Spleen (tissue), 11 donors: Measurements from ENCODE around the gene FOXP1. TPM values are rescaled to one million over a fixed set of nuclear protein-coding genes. Genes with fewer than 3 reads are reported as not detected.

Source experiments
- DNase-seq: peaks from one replicate; pipeline ENCODE4 v3.0.0-alpha.2; 2020
- H3K27ac ChIP-seq, 8 donors: fragments of 200-600 bp; sonication (generic) in 7 of 8; 1 replicate in 4 of 8; 2 replicates in 4 of 8; pipeline versions ENCODE4 v1.5.0 to v1.8.0; 2016 to 2021; ENCODE audit warnings: inconsistent platforms in 4 of 8, mild to moderate bottlenecking in 4 of 8, moderate library complexity in 1 of 8
- H3K27me3 ChIP-seq, 7 donors: fragments of 200-600 bp; sonication (generic) in 6 of 7; replicated peaks in 1 of 7; 1 replicate in 4 of 7; 2 replicates in 3 of 7; pipeline versions ENCODE4 v1.5.0 to v1.8.0; 2016 to 2021; ENCODE audit warnings: inconsistent platforms in 3 of 7, mild to moderate bottlenecking in 1 of 7
- H3K36me3 ChIP-seq, 6 donors: fragments of 200-600 bp; sonication (generic) in 5 of 6; 1 replicate in 4 of 6; 2 replicates in 2 of 6; pipeline versions ENCODE4 v1.5.0 to v1.8.0; 2016 to 2021; ENCODE audit warnings: inconsistent platforms in 2 of 6
- H3K4me1 ChIP-seq, 6 donors: fragments of 200-600 bp; sonication (generic) in 5 of 6; 1 replicate in 3 of 6; 2 replicates in 3 of 6; pipeline versions ENCODE4 v1.5.0 to v1.8.0; 2016 to 2021; ENCODE audit warnings: inconsistent platforms in 3 of 6
- H3K4me3 ChIP-seq, 8 donors: fragments of 200-600 bp; sonication (generic) in 7 of 8; 1 replicate in 4 of 8; 2 replicates in 4 of 8; pipeline versions ENCODE4 v1.5.0 to v1.8.0; 2016 to 2021; ENCODE audit warnings: inconsistent platforms in 4 of 8, mild to moderate bottlenecking in 4 of 8, moderate library complexity in 2 of 8
- H3K9me3 ChIP-seq, 8 donors: fragments of 200-600 bp; sonication (generic) in 7 of 8; 1 replicate in 4 of 8; 2 replicates in 4 of 8; pipeline versions ENCODE4 v1.5.0 to v1.8.0; 2016 to 2021; ENCODE audit warnings: inconsistent platforms in 4 of 8
- POLR2A ChIP-seq, 3 donors: fragments of 450-650 bp; IDR thresholded peaks; one replicate each; pipeline ENCODE4 v1.5.1; 2017; ENCODE audit warnings: antibody characterized with exemption in 3 of 3, mild to moderate bottlenecking in 1 of 3
- POLR2AphosphoS5 ChIP-seq, 3 donors: sonication (generic); formaldehyde crosslinking; IDR thresholded peaks; one replicate each; pipeline ENCODE4 v1.5.1; 2017; ENCODE audit warnings: antibody characterized with exemption in 3 of 3
- WGBS, 5 donors: extraction: QIAGEN DNeasy Blood & Tissue Kit in 3 of 5; methylation state at CpG; one replicate each; pipeline versions ENCODE4 v1.1.5 to v1.1.7; 2013 to 2018; 5-methylcytosine and 5-hydroxymethylcytosine counted together
- intact Hi-C: fragments of 100-400 bp; cut with DNase I; formaldehyde crosslinking; loops from one replicate; pipeline ENCODE4 v1.15.0; 2023; ENCODE audit warnings: low total_unique reads
- polyA plus RNA-seq, 3 donors: library from polyadenylated mRNA; stranded (reverse); fragments of 200-250 nt; gene quantifications; one replicate each; pipeline ENCODE4 v1.2.1, GENCODE V29; 2013
- total RNA-seq, 7 donors: library from RNA; depleted of rRNA in 3 of 7; stranded (reverse); fragments of >200 nt in 3 of 7; fragmentation: NEBNext Ultra II Directional in 4 of 7; extraction: Animal tissue kit (Norgen Biotek cat#: 25700) in 4 of 7; gene quantifications; one replicate each; pipeline versions ENCODE4 v1.1.0 to v1.2.1, GENCODE V29; 2016 to 2021
- TF ChIP-seq, protein P1 (sequence below), 11 experiments: fragments of 200-600 bp in 7 of 11; fragments of 450-650 bp in 4 of 11; sonication (generic) in 4 of 11; IDR thresholded peaks in 8 of 11; conservative IDR thresholded peaks in 3 of 11; 1 replicate in 7 of 11; 2 replicates in 4 of 11; pipeline versions ENCODE4 v1.4.0 to v1.8.0; 2016 to 2021; ENCODE audit warnings: antibody characterized with exemption in 11 of 11, inconsistent platforms in 4 of 11, mild to moderate bottlenecking in 1 of 11
- donor health status: healthy with polysubstance abuse.
- donor health status: DM: no; HTN: no; CAD: no; lungs with moderate emphysema.
- donor health status: DM: no; HTN: no; CAD: no.
- donor health status: Bipolar disorder and iron deficiency.
- donor health status: healthy.
- donor health status: DM: no; HTN: no; CAD: no.
- donor health status: DM: yes; HTN: yes; CAD: no.

The FOXP1 gene
- total and polyA plus RNA-seq, 10 donors: 11.1 to 202 (median 153) TPM

GRCh38 chr3:71432044-71432975 is 151.2 kb downstream of the FOXP1 start:
- 60 to 68% (median 65%) methylated on average over 17 of the region's 17 CpGs for WGBS, 5 donors
- peaks cover 40 to 89% (median 65%) of the 10 kb centered on the region in 6 donors for H3K4me1 ChIP-seq
- peak overlapping the region; percentile 10 to 80 (median 72) for H3K27ac ChIP-seq

DNA sequence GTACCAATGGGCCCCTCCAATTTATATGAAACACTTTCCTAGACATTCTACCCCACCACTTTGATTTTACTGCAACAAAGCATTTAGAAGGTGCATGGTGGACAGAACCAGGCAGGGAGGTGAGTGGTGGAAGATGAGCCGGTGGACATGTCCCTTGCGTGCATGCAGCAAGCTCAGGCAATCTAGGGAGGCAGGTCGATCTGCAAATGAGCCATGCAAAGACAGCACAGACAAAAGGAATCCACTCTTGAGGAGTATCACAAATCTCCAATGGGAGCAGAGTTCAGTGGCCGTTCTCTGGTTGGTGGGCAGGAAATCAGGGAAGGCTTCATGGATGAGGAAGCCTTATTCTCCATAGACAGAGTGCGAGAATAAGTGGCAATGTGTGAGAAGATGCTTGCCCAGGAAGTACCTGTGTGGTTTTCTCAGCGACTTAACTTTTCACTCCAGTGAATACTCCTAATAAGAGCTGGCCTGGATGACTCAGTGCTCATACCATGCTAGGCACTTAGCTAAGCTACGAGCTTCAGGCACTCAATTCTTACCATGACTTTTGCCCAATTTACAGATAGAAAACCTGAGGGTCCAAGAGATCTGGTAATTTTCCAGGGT is 152.5 kb downstream of the FOXP1 start:
- DNase-seq: no peak
- Histone ChIP-seq H3K27ac (peak overlapping the region in 7 of 8 donors; percentile 10 to 80 (median 75)), H3K4me1 (peaks cover 40 to 90% (median 66%) of the 10 kb centered on the region in 6 donors), H3K4me3 (no peak overlapping the region), H3K36me3 (no peaks in the 10 kb centered on the region), H3K9me3 (no peaks in the 10 kb centered on the region), H3K27me3 (no peaks in the 10 kb centered on the region)
- intact Hi-C loops: no loop called here
- TF ChIP-seq POLR2A (IDR thresholded peaks at IDR 0.05): no peak
- TF ChIP-seq, protein P1, sequence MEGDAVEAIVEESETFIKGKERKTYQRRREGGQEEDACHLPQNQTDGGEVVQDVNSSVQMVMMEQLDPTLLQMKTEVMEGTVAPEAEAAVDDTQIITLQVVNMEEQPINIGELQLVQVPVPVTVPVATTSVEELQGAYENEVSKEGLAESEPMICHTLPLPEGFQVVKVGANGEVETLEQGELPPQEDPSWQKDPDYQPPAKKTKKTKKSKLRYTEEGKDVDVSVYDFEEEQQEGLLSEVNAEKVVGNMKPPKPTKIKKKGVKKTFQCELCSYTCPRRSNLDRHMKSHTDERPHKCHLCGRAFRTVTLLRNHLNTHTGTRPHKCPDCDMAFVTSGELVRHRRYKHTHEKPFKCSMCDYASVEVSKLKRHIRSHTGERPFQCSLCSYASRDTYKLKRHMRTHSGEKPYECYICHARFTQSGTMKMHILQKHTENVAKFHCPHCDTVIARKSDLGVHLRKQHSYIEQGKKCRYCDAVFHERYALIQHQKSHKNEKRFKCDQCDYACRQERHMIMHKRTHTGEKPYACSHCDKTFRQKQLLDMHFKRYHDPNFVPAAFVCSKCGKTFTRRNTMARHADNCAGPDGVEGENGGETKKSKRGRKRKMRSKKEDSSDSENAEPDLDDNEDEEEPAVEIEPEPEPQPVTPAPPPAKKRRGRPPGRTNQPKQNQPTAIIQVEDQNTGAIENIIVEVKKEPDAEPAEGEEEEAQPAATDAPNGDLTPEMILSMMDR (IDR thresholded peaks at IDR 0.05 in 8 of 11, conservative IDR thresholded peaks at IDR 0.05 in 3 of 11): no peak
- WGBS, 5 donors: 80 to 93% (median 87%) methylated on average over 7 of the region's 7 CpGs

More at GRCh38 chr3:71432044-71432975, 151.2 kb downstream of the FOXP1 start:
- H3K27me3 ChIP-seq: no peaks in the 10 kb centered on the region
- no peak overlapping the region for H3K4me3 ChIP-seq
- no peaks in the 10 kb centered on the region for H3K9me3 ChIP-seq
- intact Hi-C loops: no loop called here
- peak; percentile 82 for DNase-seq
- no peaks in the 10 kb centered on the region for H3K36me3 ChIP-seq
- no peak for TF ChIP-seq POLR2A (IDR thresholded peaks at IDR 0.05)
- peak; percentile 7 to 72 (median 69) for TF ChIP-seq POLR2AphosphoS5 (IDR thresholded peaks at IDR 0.05)
- TF ChIP-seq, protein P1 (IDR thresholded peaks at IDR 0.05 in 8 of 11, conservative IDR thresholded peaks at IDR 0.05 in 3 of 11): no peak

- peaks cover 40 to 97% (median 70%) of the 10 kb centered on the region in 6 donors for H3K4me1 ChIP-seq
- no peak for DNase-seq
- intact Hi-C loops: no loop called here
- no peaks in the 10 kb centered on the region for H3K9me3 ChIP-seq
- H3K27me3 ChIP-seq: no peaks in the 10 kb centered on the region
- H3K4me3 ChIP-seq: no peak overlapping the region
- 53 to 83% (median 60%) methylated on average over 5 of the region's 5 CpGs for WGBS, 5 donors
- TF ChIP-seq POLR2AphosphoS5 (IDR thresholded peaks at IDR 0.05) (no peak), POLR2A (IDR thresholded peaks at IDR 0.05) (no peak)
- TF ChIP-seq, protein P1 (IDR thresholded peaks at IDR 0.05 in 8 of 11, conservative IDR thresholded peaks at IDR 0.05 in 3 of 11): no peak
- peak overlapping the region in 7 of 8 donors; percentile 33 to 78 (median 67) for H3K27ac ChIP-seq
- H3K36me3 ChIP-seq: no peaks in the 10 kb centered on the region
Measured at GRCh38 chr3:71429597-71429988, 153.9 kb downstream of the FOXP1 start.
